Activated CD8-positive, alpha-beta memory T cell treated with anti-CD3 and anti-CD28 coated beads for 1 hour (primary cell): ENCODE data around the gene LRRC3.
"Not testable (repeated sequence)": the region's sequence is repeated elsewhere in the genome, so short reads cannot be mapped to it uniquely, and the experiment has no call there.

ENCODE experiments used
- DNase-seq, 2 donors: peaks; one replicate each; pipeline ENCODE4 v3.0.0-alpha.2; 2020; ENCODE audit warnings: low read depth in 1 of 2; ENCODE audit errors: extremely low read depth in 1 of 2

The LRRC3 gene

GRCh38 chr21:44494956-44495355 is 39.6 kb downstream of the LRRC3 start:
- no peak for DNase-seq

GRCh38 chr21:44495611-44496563 is 40.6 kb downstream of the LRRC3 start:
- DNase-seq: no peak

GRCh38 chr21:44496564-44497550 is 41.5 kb downstream of the LRRC3 start:
- DNase-seq: no peak

- no peak for DNase-seq
These were observed 42.4 kb downstream of the LRRC3 start for GRCh38 chr21:44497703-44498126.

GRCh38 chr21:44498280-44499210 is 43.2 kb downstream of the LRRC3 start:
- no peak for DNase-seq

GRCh38 chr21:44499211-44499560 is 43.9 kb downstream of the LRRC3 start:
- no peak for DNase-seq

- no peak for DNase-seq
These were observed 44.3 kb downstream of the LRRC3 start for GRCh38 chr21:44499631-44500030.

- no peak for DNase-seq
These were observed 44.8 kb downstream of the LRRC3 start for GRCh38 chr21:44500111-44500510.

GRCh38 chr21:44502171-44502958 is 47.1 kb downstream of the LRRC3 start:
- no peak for DNase-seq

- not testable (repeated sequence) for DNase-seq
These were observed 47.9 kb downstream of the LRRC3 start for GRCh38 chr21:44503006-44503889.

- DNase-seq: no peak
These were observed 48.6 kb downstream of the LRRC3 start for GRCh38 chr21:44503901-44504399.

GRCh38 chr21:44505673-44506278 is 50.5 kb downstream of the LRRC3 start:
- no peak for DNase-seq

- DNase-seq: no peak
These were observed 51.3 kb downstream of the LRRC3 start for GRCh38 chr21:44506279-44507255.

- no peak for DNase-seq
These were observed 52.5 kb downstream of the LRRC3 start for GRCh38 chr21:44507673-44508425.

- no peak for DNase-seq
These were observed 53.1 kb downstream of the LRRC3 start for GRCh38 chr21:44508426-44508710.

- DNase-seq: no peak
These were observed 53.6 kb downstream of the LRRC3 start for GRCh38 chr21:44508711-44509445.
